ENCODE measurements around the gene CENATAC.

GRCh38 chr11:118973985-118974384 lies 24.0 kb upstream of the CENATAC start:
- TF ChIP-seq POLR2A (IDR thresholded peaks at IDR 0.05; ENCODE audit: low read depth, low read length), result no peak
- TF ChIP-seq TAF1 (IDR thresholded peaks at IDR 0.05; ENCODE audit: borderline replicate concordance, low read depth, low read length), result no peak
